ENCODE results near the gene RUNX3.

DNA sequence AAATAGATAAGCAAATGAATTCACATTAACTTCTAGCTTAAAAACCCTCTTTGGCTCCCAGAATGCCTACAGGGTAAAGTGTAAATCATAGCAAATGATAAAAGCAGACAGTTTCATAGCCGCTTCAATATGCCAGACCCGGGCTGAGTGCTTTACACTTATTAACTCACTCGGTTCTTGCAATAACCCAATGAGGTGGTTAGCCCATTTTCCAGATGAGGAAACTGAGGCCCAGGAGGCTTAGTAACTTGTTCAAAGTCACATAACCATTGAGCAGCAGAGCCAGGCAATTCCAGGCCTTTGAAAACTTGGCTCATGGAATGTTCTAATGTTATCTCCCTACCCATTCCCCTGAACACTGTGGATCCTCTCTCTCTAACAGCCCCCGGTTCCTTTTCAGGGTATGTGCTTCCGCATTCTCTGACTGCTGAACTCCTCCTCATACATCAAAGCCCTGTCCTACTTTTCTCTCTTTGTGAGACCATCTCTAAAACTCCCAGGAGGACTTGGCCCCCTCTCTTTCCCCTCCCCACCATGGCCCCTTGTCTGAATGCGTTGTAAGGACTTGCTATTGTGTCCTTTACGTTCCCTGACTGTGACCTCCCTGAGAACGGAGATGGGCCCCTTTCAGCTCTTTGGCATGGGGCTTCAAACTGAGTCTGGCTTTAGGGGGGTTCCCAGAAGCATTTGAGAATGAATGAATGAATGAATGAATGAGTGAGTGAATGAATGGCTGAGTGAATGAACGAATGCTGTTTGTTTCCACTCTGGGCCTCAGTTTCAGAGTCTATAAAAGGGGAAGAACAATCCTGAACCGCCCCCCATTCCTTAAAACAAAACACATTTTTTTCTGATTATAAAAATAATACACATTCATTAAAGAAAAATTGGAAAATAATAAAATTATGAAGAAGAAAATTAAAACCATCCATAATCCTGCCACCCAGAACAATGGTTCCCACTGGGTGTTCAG lies 15.6 kb upstream of the RUNX3 start:
- TF ChIP-seq POLR2A (IDR thresholded peaks at IDR 0.05) = no peak
- TF ChIP-seq, protein P1, sequence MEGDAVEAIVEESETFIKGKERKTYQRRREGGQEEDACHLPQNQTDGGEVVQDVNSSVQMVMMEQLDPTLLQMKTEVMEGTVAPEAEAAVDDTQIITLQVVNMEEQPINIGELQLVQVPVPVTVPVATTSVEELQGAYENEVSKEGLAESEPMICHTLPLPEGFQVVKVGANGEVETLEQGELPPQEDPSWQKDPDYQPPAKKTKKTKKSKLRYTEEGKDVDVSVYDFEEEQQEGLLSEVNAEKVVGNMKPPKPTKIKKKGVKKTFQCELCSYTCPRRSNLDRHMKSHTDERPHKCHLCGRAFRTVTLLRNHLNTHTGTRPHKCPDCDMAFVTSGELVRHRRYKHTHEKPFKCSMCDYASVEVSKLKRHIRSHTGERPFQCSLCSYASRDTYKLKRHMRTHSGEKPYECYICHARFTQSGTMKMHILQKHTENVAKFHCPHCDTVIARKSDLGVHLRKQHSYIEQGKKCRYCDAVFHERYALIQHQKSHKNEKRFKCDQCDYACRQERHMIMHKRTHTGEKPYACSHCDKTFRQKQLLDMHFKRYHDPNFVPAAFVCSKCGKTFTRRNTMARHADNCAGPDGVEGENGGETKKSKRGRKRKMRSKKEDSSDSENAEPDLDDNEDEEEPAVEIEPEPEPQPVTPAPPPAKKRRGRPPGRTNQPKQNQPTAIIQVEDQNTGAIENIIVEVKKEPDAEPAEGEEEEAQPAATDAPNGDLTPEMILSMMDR (IDR thresholded peaks at IDR 0.05) = no peak
